ENCODE measurements around the gene CXCR1.
A peak's percentile ranks its signal among the peaks of the same experiment; 100 is the strongest.
"Not testable (repeated sequence)": the region's sequence is repeated elsewhere in the genome, so short reads cannot be mapped to it uniquely, and the experiment has no call there.

CXCR1 gene

GRCh38 chr2:218128781-218129457 is 37.8 kb downstream of the CXCR1 start:
- TF ChIP-seq, protein P1, sequence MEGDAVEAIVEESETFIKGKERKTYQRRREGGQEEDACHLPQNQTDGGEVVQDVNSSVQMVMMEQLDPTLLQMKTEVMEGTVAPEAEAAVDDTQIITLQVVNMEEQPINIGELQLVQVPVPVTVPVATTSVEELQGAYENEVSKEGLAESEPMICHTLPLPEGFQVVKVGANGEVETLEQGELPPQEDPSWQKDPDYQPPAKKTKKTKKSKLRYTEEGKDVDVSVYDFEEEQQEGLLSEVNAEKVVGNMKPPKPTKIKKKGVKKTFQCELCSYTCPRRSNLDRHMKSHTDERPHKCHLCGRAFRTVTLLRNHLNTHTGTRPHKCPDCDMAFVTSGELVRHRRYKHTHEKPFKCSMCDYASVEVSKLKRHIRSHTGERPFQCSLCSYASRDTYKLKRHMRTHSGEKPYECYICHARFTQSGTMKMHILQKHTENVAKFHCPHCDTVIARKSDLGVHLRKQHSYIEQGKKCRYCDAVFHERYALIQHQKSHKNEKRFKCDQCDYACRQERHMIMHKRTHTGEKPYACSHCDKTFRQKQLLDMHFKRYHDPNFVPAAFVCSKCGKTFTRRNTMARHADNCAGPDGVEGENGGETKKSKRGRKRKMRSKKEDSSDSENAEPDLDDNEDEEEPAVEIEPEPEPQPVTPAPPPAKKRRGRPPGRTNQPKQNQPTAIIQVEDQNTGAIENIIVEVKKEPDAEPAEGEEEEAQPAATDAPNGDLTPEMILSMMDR (conservative IDR thresholded peaks at IDR 0.05; ENCODE audit: low read length), result no peak
- no peak overlapping the region for H3K4me3 ChIP-seq (ENCODE audit: low read length)
- no peak for DNase-seq (ENCODE audit: low read depth)

- no peak for DNase-seq (ENCODE audit: low read depth)
- TF ChIP-seq, protein P1 (conservative IDR thresholded peaks at IDR 0.05; ENCODE audit: low read length), result no peak
- no peak overlapping the region for H3K4me3 ChIP-seq (ENCODE audit: low read length)
These were observed 38.8 kb downstream of the CXCR1 start for GRCh38 chr2:218127929-218128455.

- H3K4me3 ChIP-seq (ENCODE audit: low read length), result no peak within 1 kb of the TSS
- TF ChIP-seq, protein P1 (conservative IDR thresholded peaks at IDR 0.05; ENCODE audit: low read length), result no peak
- no peak for DNase-seq (ENCODE audit: low read depth)
These were observed 41.1 kb downstream of the CXCR1 start, which contains the start of gene CXCR2 for GRCh38 chr2:218125626-218126080. CXCR2 (plus strand) TSS chr2:218126028; CDS start chr2:218134802, 8,774 bp downstream.

DNA sequence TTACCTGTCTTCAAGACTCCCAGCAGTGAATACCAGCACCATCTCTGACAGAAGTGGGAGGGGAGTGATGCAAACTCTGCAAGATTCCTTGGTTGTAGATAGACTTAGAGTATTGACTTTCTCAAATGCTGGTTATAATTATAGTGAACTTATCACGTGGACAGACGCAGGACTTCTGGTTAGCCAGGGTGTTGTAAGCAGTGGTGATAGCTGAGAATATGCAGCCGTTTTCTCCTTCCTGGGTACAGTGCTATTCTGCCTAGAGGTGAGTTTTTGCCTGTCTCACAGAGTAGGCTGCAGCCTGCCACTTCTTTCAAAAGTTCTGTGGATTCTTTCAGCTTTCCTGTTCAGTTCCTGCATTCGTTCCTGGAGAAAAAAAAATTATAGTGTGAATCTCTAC is 41.7 kb downstream of the CXCR1 start:
- TF ChIP-seq, protein P1 (conservative IDR thresholded peaks at IDR 0.05; ENCODE audit: low read length), result no peak
- DNase-seq (ENCODE audit: low read depth), result peak; percentile 4

DNA sequence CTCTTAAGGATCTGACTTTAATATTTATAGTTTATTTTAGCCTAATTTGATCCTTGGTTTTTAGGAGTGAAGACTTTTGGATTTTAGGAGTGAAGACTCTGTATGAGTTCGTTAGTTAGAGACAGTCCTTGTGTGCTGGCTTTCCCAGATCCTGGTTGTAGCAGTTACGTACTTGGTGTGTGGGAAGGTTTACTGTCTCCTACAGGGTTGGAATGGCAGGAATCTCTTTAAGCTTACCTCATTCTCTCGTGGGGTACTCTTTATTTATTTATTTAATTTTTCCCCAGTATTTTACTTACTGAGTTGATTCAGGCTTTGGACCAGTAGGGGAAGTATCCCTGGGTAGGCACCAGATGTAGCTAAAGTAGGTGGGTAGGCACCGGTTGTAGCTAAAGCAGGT is 42.8 kb downstream of the CXCR1 start:
- TF ChIP-seq, protein P1 (conservative IDR thresholded peaks at IDR 0.05; ENCODE audit: low read length), result no peak
- DNase-seq (ENCODE audit: low read depth), result no peak
- no peak overlapping the region for H3K4me3 ChIP-seq (ENCODE audit: low read length)

More for the DNA sequence above, 41.7 kb downstream of the CXCR1 start:
- no peak overlapping the region for H3K4me3 ChIP-seq (ENCODE audit: low read length)

DNA sequence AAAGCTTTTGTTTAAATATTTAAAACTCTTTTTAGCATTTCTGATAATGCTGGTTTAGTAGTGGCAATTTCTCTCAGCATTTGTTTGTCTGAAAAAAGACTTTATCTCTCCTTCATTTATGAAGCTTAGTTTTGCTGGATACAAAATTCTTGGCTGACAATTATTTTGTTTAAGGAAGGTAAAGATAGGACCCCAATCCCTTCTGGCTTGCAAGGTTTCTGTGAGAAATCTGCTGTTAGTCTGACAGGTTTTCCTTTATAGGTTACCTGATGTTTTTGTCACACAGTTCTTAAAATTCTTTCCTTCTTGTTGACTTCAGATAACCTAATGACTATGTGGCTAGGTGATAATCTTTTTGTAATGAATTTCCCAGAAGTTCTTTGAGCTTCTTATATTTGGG is 44.5 kb downstream of the CXCR1 start:
- not testable (repeated sequence) for DNase-seq (ENCODE audit: low read depth); H3K4me3 ChIP-seq (ENCODE audit: low read length)

DNA sequence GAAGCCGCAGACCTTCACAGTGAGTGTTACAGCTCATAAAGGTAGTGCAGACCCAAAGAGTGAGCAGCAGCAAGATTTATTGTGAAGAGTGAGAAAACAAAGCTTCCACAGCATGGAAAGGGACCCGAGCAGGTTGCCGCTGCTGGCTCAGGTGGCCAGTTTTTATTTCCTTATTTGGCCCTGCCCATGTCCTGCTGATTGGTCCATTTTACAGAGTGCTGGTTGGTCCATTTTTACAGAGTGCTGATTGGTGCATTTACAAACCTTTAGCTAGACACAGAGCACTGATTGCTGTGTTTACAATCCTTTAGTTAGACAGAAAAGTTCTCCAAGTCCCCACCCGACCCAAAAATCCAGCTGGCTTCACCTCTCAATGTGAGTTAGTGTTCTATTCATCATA is 45.0 kb downstream of the CXCR1 start:
- H3K4me3 ChIP-seq (ENCODE audit: low read length); DNase-seq (ENCODE audit: low read depth): not testable (repeated sequence)
